Left lobe of liver (tissue), 2 donors: ENCODE results near the gene TPK1. TPM values are rescaled to one million over a fixed set of nuclear protein-coding genes. Genes with fewer than 3 reads are reported as not detected.
A peak's percentile ranks its signal among the peaks of the same experiment; 100 is the strongest.

Experiments
- ATAC-seq: fragments of 200-7000 bp; cut with Tn5 transposase; one replicate; pipeline ENCODE4 v1.9.1; 2020; ENCODE audit warnings: mild to moderate bottlenecking, moderate library complexity
- DNase-seq: peaks from one replicate; pipeline ENCODE4 v3.0.0-alpha.2; 2020; ENCODE audit warnings: low spot score
- total RNA-seq: library from RNA; stranded (reverse); gene quantifications from one replicate; pipeline ENCODE4 v1.2.1, GENCODE V29; 2021
- donor health status: DM: no; HTN: no; CAD: no; lungs with moderate emphysema.
- donor health status: DM: no; HTN: yes; CAD: no.

The TPK1 gene
- total RNA-seq, 1 donor from 2014 or later, result 3.7 TPM

DNA sequence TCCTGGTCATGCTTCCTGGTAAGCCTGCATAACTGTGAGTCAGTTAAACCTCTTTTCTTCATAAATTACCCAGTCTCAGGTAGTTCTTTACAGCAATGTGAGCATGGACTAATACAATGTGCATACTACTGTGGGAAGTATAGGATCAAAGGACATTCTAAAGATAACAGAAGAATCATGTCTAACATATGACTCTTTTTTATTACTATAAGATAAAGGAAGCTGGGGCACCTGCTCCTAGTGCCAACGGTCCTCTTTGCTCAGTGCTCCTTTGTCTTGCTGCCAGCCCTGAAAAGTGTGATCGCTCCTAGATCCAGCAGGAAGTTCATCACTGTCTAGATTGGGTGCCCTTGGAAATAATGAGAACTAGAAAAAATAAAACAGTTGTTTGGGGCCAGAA, 289.1 kb downstream of the TPK1 start:
- ATAC-seq (no peak), DNase-seq (no peak)

DNA sequence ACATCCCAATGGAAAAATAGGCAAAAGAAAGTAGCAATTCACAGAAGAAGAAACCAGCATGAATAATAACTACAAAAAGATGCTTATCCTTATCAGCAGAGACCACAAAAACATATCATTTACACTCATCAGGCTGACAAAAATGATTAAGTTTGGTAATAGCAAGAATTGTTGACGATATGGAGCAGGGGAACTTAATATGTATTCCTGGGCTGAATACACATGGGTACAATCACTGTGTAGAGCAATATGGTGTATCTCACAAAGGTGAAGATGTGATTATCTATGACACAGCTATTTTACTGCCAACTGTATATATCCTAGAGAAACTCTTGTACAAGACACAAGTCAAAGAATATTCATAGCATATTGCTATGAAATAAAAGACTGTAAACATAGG, 290.5 kb downstream of the TPK1 start:
- DNase-seq (no peak), ATAC-seq (no peak)

DNA sequence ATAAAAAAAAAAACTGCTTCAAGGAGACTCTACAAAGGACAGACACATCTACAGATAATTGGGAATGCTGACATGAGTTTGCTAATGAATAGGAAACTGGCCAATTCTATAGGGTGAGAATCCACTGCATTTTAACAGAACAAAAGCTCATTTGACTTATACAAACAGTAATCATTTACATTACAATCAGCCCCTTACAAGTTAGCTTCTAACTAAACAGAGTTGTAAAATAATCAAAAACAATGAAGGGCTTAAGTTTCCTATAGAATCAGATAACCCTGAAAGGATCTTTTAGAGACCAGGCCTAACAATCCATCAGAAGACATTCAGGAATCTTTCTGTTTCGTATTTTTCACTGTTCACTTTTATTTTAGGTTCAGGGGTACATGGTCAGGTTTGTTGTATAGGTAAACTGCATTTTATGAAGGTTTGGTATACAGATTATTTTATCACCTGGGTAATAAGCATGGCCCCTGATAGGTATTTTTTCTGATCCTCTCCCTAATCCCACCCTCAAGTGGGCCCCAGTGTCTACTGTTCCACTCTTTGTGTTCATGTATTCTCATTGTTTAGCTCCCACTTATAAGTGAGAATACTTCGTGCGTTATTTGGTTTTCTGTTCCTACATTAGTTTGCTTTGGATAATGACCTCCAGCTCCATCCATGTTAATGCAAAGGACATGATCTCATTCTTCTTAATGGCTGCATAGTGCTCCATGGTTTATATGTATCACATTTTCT, 301.0 kb downstream of the TPK1 start:
- ATAC-seq, result no peak

DNA sequence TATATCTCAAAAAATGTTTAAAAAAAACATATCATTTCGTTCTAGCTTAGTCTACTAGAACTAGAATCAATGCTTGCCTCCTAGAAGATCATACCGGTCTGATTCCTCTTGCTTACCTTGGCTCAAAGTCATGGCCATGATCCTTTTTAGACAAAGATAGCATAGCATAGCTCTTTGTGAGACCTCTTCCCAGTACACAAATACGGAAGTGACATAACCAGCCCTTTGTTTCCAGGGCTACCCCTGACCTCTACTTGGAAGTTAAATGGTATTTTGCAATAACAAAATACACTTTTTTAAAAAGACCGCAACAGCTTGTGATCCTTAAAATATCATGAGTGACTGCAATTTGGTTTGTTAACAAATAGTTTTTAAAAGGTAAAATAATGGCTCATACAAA, 301.7 kb downstream of the TPK1 start:
- ATAC-seq, result peak; percentile 59
- no peak for DNase-seq

More for the DNA sequence above, 301.0 kb downstream of the TPK1 start:
- no peak for DNase-seq

- ATAC-seq (no peak), DNase-seq (no peak)
These were observed 304.7 kb downstream of the TPK1 start for GRCh38 chr7:144531181-144531580.

GRCh38 chr7:144529269-144529926, 306.5 kb downstream of the TPK1 start:
- ATAC-seq, result no peak
- DNase-seq, result no peak

GRCh38 chr7:144528536-144529045, 307.3 kb downstream of the TPK1 start:
- ATAC-seq (no peak), DNase-seq (no peak)

DNA sequence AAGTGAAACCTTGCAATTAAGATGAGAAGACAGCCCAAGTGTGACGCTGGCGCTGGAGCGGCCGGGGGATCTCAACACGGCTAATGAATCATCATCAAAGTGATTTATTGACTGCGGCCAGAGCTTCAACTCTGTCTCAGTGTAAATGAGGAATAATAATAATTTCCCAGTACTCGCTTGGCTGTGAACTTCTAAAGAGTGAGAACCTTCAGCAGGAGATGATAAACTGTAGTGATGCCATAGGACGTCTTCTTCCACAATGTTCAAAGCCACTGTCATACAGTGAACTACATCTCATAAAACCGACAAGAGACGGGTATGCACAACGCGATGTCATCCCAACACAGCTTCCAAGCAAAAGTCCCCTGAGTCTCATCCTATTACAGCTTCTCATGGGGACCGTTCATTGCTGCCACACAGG, 308.8 kb downstream of the TPK1 start:
- no peak for DNase-seq

GRCh38 chr7:144525956-144526355, 309.9 kb downstream of the TPK1 start:
- ATAC-seq (no peak), DNase-seq (no peak)

More for the DNA sequence above, 308.8 kb downstream of the TPK1 start:
- no peak for ATAC-seq

DNA sequence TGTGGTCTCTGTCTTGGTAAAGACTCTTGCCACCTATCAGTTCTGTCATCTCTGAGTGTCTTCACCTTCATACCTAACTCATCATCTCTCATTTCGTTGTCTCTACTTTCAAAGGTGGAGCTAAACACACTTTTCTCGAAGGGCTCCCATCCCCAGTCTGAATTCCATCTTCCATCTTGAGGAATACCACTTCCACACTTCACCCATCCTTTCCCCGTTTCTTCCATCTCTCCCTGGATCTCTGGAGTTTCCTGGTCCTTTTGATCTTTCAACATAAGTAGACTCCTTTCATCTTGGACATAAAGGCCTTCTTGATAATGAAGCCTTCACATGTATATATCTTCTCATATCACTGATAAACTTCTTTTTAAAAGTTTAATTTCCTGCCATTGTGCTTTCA, 311.6 kb downstream of the TPK1 start:
- ATAC-seq, result no peak

GRCh38 chr7:144523621-144524020, 312.2 kb downstream of the TPK1 start:
- ATAC-seq, result no peak

More for the DNA sequence above, 311.6 kb downstream of the TPK1 start:
- DNase-seq, result no peak

DNA sequence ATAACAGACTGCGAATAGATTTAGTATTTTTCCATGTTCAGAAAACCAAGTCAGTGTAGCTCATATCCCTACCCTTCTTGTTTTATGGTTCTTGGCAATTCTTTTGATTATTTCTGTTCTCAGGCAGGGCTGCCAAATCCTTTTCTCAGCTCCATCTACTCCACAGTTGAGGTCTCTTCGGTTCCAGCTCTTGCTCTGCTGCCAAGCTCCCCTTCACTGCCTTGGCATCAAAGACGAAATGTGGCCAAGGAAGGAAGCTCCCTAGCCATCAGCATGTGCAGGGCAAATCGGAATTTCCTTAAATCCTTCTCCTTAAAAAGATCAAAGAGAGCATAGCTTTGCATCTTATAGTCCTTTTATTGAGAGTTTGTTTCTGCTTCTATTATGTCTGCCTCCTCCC, 315.9 kb downstream of the TPK1 start:
- ATAC-seq (no peak), DNase-seq (no peak)

More at GRCh38 chr7:144523621-144524020, 312.2 kb downstream of the TPK1 start:
- no peak for DNase-seq

DNA sequence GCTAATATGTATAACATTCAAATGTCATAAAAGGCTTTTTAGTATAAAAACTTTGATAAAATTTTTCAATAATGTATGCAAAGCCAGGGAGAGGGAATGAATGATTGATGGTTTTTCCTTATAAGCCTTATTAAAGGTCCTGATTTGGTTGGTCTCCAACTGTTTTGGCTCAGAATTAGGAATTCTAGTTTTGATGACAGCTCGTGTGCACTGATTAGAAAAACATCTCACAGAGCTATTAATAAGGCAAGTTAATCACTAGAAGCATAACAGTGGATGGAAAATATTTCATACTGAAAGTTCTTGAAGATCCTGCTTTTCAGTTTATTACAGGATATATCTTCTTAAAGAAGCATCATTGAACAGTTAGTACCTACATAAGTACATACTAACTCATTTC, 317.5 kb downstream of the TPK1 start:
- DNase-seq (no peak), ATAC-seq (no peak)

DNA sequence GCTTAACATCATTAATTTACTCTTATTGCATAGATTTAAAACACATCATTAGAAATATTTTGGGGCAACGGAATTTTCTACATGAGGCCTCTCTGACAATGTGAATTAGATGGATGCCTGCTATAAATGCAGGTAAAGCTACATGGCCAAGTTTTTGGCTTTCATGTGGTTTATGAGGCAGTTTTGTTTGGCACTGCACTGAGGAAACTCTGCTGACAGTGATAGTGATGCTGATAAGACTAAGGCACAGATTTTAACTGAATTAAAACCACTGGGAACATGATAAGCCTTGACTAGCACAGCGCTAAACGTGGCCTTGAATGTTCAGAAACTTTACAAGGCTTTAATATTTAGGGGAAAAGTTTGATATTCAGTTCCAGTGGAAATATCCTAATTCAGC, 318.1 kb downstream of the TPK1 start:
- ATAC-seq (no peak), DNase-seq (no peak)

DNA sequence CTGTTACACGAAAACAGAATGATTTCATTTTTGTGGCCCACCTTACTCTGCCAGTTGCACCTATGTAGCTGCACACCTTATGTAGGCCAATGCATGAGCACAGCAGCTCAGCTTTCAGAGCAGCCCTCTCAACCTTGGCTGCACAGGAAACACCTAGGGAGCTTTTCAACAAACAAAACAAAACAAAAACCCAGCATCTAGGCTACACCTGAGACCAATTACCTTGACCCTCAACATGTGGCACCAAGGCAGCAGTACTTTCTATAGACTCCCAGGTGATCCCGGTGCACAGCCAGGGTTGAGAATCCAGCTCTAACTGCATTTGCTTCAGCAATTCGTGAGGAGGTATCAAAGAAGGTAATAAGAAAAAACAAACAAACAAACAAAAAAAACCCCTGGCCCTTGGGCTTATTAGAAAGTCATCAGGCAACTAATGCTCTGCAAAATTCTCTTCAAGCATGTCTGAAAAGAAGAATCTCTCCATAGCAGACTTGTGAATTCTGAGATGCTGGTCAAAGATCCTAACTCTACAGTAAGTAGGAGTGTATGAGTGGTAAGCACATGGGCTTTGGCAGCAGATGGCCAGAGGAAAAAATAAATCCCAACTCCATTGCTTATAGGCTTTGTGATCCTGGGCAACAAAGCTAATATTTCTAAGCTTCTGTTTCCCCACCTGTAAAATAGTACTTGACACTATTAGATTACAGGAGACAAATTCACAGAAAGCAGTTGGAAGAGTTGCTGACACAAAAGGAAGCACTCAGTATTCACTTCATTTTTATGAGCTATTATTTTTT, 318.9 kb downstream of the TPK1 start:
- DNase-seq (no peak), ATAC-seq (no peak)

GRCh38 chr7:144513334-144513733, 322.5 kb downstream of the TPK1 start:
- ATAC-seq (peak; percentile 70), DNase-seq (no peak)

DNA sequence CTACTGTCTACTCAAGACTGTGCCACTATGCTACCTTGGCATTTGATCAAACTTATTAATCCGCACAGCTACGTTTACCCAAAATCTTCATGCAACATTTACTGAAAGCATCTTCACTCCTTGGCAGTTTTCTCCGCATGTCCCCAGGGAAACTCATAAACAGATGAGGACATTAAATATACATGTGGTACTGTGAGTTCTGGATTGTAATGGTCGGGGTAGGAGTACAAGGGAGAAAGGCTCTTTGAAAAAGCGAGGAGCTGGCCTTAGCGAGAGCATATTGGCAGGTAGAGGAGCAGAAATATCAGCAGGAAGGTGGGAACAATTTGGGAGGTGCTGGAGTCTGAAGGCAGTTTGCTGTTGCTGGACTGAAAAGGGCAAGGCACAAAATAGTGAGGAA, 325.2 kb downstream of the TPK1 start:
- DNase-seq (no peak), ATAC-seq (no peak)

DNA sequence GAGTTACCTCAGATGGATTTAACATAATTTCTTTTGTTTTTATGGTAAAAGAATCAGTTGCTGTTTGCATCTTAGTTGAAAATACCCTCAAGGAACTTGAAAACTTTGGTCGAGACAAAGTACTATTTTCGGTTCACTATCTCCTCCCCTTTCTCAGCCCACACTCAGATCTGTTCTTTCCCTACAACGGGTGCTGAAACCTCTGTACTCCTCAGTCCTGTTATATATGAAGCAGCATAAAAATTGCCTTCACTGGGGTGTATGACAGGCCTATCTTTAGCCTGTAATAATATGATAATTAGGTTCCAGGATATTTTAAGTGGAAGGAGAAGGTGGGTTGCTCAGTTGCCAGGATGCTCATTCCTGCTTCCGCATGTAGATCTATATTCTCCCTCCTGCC, 327.2 kb downstream of the TPK1 start:
- no peak for DNase-seq
- no peak for ATAC-seq

DNA sequence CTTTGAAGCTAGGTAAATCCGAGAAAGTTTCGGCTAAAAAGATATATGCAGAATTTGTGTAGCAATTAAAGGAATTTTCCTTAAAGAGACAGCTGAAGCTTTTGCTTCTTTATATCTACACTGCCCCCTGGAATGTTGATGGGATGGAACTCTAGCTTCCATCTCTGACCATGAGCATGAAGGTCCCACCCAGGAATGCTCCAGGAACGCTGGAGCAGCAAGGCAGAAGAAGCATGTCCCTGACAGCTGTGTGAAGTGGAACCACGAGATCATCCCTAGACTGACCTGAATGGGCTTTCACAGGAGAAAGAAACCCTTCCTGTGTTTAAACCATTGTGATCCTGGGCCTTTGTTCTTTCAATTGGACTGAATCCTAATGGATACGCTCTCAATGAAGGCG, 332.6 kb downstream of the TPK1 start:
- no peak for ATAC-seq

GRCh38 chr7:144500225-144500624, 335.6 kb downstream of the TPK1 start:
- ATAC-seq (no peak), DNase-seq (no peak)

More for the DNA sequence above, 332.6 kb downstream of the TPK1 start:
- DNase-seq, result no peak

- DNase-seq (no peak), ATAC-seq (no peak)
These were observed 338.6 kb downstream of the TPK1 start for GRCh38 chr7:144497282-144497681.
